ENCODE results near the gene MRPL27. TPM values are rescaled to one million over a fixed set of nuclear protein-coding genes. Genes with fewer than 3 reads are reported as not detected.
A peak's percentile ranks its signal among the peaks of the same experiment; 100 is the strongest.

The MRPL27 gene
- total and polyA plus RNA-seq, 12 donors, result 75.0 to 287 (median 96.6) TPM

DNA sequence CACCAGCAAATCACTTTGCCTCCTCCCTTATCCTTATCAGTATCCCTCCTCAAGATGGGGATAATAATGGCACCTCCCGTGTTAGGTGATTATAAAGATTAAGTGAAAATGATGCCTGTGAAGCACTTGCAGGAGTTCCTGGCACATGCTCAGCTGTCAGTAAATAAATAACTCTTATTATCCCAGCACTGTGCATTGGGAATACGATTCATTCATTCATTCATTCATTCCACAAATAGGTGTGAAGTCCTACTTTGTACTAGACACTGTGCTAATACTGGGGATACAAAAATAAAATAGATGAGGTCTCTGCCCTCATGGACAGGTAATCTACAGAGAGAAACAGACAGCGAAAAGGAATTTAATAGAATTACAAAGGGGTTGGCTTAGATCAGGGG, 25.1 kb downstream of the MRPL27 start:
- H3K4me1 ChIP-seq (replicated peaks in 1 of 2), result peaks cover 14 to 20% of the 10 kb centered on the region in 2 donors

DNA sequence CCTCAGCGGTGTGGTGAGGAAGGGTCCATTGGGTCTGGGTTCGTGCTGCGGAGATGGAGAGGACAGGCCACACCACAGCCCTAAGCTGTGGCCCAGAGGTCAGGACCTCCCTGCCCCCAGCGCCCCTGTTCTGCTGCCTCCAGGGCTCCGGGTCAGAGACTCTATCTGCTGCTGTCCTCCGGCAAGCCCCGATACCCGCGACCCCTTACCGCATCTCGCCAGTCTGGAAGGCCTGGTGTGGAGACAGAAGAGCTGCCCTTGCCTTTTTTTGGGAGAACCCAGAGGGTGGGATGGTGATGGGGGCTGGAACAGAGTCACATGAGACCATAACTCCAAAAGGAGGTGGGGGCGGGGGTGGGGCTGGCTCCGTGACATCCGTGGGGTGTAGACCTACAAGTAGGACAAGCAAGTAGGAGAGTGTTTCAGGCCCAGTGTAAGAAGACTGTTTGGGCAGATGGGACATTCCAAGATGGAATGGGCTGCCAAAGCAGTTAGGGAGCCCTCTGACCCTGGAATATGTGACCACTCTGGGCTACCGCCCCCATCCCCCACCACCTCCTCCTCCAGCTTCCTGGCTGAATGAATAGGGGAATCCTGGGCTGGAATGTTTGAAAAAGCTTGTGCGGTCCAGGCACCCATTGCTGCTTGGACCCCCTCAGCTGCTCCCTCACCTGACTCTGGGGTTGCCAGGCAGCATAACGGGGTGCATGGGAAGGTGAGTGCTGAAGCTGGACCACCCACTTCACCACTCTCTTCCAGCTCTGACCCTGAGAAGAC, 25.7 kb downstream of the MRPL27 start:
- DNase-seq, result peak in 3 of 7 donors; percentile 20 to 54 (median 26)
- Histone ChIP-seq H3K27me3 (no peaks in the 10 kb centered on the region), H3K36me3 (replicated peaks in 1 of 2) (no peaks in the 10 kb centered on the region), H3K4me1 (replicated peaks in 1 of 2) (peaks cover 14 to 20% of the 10 kb centered on the region in 2 donors), H3K9me3 (replicated peaks in 1 of 3) (no peaks in the 10 kb centered on the region), H3K27ac (peak overlapping the region in 1 of 5 donors; percentile 68), H3K4me3 (peak overlapping the region in 1 of 4 donors; percentile 97)
- intact Hi-C loops (cut with DNase I), result no loop called here
- TF ChIP-seq POLR2A (IDR thresholded peaks at IDR 0.05), result no peak
- TF ChIP-seq, protein P1, sequence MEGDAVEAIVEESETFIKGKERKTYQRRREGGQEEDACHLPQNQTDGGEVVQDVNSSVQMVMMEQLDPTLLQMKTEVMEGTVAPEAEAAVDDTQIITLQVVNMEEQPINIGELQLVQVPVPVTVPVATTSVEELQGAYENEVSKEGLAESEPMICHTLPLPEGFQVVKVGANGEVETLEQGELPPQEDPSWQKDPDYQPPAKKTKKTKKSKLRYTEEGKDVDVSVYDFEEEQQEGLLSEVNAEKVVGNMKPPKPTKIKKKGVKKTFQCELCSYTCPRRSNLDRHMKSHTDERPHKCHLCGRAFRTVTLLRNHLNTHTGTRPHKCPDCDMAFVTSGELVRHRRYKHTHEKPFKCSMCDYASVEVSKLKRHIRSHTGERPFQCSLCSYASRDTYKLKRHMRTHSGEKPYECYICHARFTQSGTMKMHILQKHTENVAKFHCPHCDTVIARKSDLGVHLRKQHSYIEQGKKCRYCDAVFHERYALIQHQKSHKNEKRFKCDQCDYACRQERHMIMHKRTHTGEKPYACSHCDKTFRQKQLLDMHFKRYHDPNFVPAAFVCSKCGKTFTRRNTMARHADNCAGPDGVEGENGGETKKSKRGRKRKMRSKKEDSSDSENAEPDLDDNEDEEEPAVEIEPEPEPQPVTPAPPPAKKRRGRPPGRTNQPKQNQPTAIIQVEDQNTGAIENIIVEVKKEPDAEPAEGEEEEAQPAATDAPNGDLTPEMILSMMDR (IDR thresholded peaks at IDR 0.05), result no peak
- WGBS, 4 donors, result 40 to 60% (median 51%) methylated on average over 6 to 17 of the region's 17 CpGs

More for the DNA sequence above, 25.1 kb downstream of the MRPL27 start:
- Histone ChIP-seq H3K4me3 (no peak overlapping the region), H3K9me3 (replicated peaks in 1 of 3) (no peaks in the 10 kb centered on the region), H3K27me3 (no peaks in the 10 kb centered on the region), H3K27ac (no peak overlapping the region), H3K36me3 (replicated peaks in 1 of 2) (no peaks in the 10 kb centered on the region)
- intact Hi-C loops (cut with DNase I), result no loop called here
- 74 to 88% (median 85%) methylated on average over 3 of the region's 3 CpGs for WGBS, 4 donors
- DNase-seq, result no peak
- TF ChIP-seq, protein P1 (IDR thresholded peaks at IDR 0.05), result no peak
- no peak for TF ChIP-seq POLR2A (IDR thresholded peaks at IDR 0.05)

DNA sequence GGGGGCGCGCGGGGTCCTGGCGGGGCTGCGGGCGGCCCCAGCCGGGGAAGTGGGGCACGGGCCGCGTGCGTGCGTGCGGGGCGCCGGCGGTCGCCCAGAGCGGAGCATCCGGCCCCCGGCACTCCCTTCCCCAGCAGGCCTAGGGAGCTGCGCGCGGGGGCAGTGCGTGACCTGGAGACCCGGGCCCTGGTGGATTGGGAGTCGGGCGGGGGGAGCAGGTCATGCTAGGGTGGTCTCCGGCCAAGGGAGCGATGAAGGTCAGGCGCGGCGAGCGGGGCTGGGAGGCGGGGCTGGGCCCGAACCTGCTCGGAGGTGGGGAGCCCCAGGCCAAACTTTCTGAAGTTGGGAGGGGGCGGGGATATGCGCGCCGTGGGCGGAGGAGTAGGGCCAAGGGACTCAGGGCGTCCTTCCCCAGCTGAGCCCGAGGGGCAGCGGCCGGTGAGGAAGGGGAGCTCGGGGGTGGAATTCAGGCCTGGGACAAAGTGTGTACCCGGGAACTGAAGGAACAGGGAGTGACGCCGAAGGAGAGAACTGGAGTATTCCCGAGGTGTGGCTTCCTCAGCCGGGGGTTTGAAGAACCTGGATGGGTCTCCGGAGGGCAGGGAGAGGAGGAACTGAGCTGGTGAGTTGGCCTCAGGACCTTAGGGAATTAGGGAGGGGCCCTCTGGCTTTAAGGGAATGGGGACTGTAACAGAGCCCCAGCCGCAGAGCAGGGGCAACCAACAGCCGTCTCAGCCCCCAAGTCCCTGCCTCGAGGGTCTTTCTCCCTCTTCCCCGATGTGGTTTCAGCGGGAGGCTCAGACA, 26.5 kb downstream of the MRPL27 start:
- H3K36me3 ChIP-seq (replicated peaks in 1 of 2), result no peaks in the 10 kb centered on the region
- peaks cover 14 to 20% of the 10 kb centered on the region in 2 donors for H3K4me1 ChIP-seq (replicated peaks in 1 of 2)
- 2 to 8% (median 4%) methylated on average over 18 to 57 of the region's 57 CpGs for WGBS, 4 donors
- no peak for TF ChIP-seq POLR2A (IDR thresholded peaks at IDR 0.05)
- TF ChIP-seq, protein P1 (IDR thresholded peaks at IDR 0.05), result no peak
- intact Hi-C loops (cut with DNase I), result no loop called here
- H3K4me3 ChIP-seq, result peak overlapping the region in 3 of 4 donors; percentile 68 to 97 (median 75)
- no peaks in the 10 kb centered on the region for H3K9me3 ChIP-seq (replicated peaks in 1 of 3)
- DNase-seq, result peak; percentile 33 to 65 (median 49)
- H3K27me3 ChIP-seq, result no peaks in the 10 kb centered on the region
- peak overlapping the region in 1 of 5 donors; percentile 68 for H3K27ac ChIP-seq

Measured in adrenal gland (tissue), 12 donors.